Liver (tissue), 9 donors: ENCODE measurements around the gene ACSBG1. TPM values are rescaled to one million over a fixed set of nuclear protein-coding genes. Genes with fewer than 3 reads are reported as not detected.

ENCODE experiments used
- DNase-seq: peaks from one replicate; pipeline ENCODE4 v3.0.0-alpha.2; 2017; ENCODE audit warnings: low spot score
- H3K27ac ChIP-seq, 2 donors: one replicate each; pipeline ENCODE4 v1.7.0; 2013; ENCODE audit warnings: inconsistent platforms in 2 of 2, low read length in 2 of 2, control low read depth in 1 of 2, low read depth in 1 of 2, mild to moderate bottlenecking in 1 of 2
- H3K27me3 ChIP-seq, 4 donors: one replicate each; pipeline versions ENCODE4 v1.6.1 to v1.7.0; 2013; ENCODE audit warnings: low read length in 3 of 4, inconsistent platforms in 1 of 4, mild to moderate bottlenecking in 1 of 4, moderate library complexity in 1 of 4; ENCODE audit not compliant: control insufficient read depth in 4 of 4, insufficient read depth in 4 of 4
- H3K36me3 ChIP-seq, 4 donors: one replicate each; pipeline versions ENCODE4 v1.6.1 to v1.7.0; 2013; ENCODE audit warnings: low read length in 3 of 4, mild to moderate bottlenecking in 3 of 4, low read depth in 1 of 4, moderate library complexity in 1 of 4; ENCODE audit not compliant: control insufficient read depth in 4 of 4, insufficient read depth in 3 of 4
- H3K4me1 ChIP-seq, 4 donors: one replicate each; pipeline versions ENCODE4 v1.6.1 to v1.7.0; 2013; ENCODE audit warnings: low read length in 3 of 4, mild to moderate bottlenecking in 3 of 4, moderate library complexity in 1 of 4; ENCODE audit not compliant: control insufficient read depth in 4 of 4, insufficient read depth in 4 of 4
- H3K4me3 ChIP-seq, 3 donors: one replicate each; pipeline versions ENCODE4 v1.6.1 to v1.7.0; 2013; ENCODE audit warnings: low read length in 3 of 3, control low read depth in 1 of 3, low read depth in 1 of 3, mild to moderate bottlenecking in 1 of 3
- H3K9ac ChIP-seq, 2 donors: one replicate each; pipeline ENCODE4 v1.7.0; 2013; ENCODE audit warnings: low read length in 2 of 2, mild to moderate bottlenecking in 2 of 2, moderate library complexity in 2 of 2, control low read depth in 1 of 2, low read depth in 1 of 2
- H3K9me3 ChIP-seq, 4 donors: one replicate each; pipeline versions ENCODE4 v1.6.1 to v1.7.0; 2013; ENCODE audit warnings: low read length in 3 of 4; ENCODE audit not compliant: control insufficient read depth in 4 of 4
- EGR1 ChIP-seq, 2 donors: IDR thresholded peaks; 2 replicates each; pipeline ENCODE4 v1.6.1; 2016 to 2018; ENCODE audit warnings: antibody characterized with exemption in 2 of 2, low read depth in 2 of 2
- FOXA1 ChIP-seq: IDR thresholded peaks from 2 replicates; pipeline ENCODE4 v1.6.1; 2016; ENCODE audit warnings: antibody characterized with exemption
- FOXA2 ChIP-seq: IDR thresholded peaks from 2 replicates; pipeline ENCODE4 v1.6.1; 2016; ENCODE audit warnings: antibody characterized with exemption
- HNF4G ChIP-seq: IDR thresholded peaks from 2 replicates; pipeline ENCODE4 v1.6.1; 2016; ENCODE audit warnings: antibody characterized with exemption
- MAX ChIP-seq: IDR thresholded peaks from 2 replicates; pipeline ENCODE4 v1.6.1; 2016; ENCODE audit warnings: antibody characterized with exemption
- NR2F2 ChIP-seq: IDR thresholded peaks from 2 replicates; pipeline ENCODE4 v1.6.1; 2016; ENCODE audit warnings: antibody characterized with exemption
- RAD21 ChIP-seq, 2 donors: IDR thresholded peaks; 2 replicates each; pipeline ENCODE4 v1.6.1; 2016; ENCODE audit warnings: antibody characterized with exemption in 2 of 2, mild to moderate bottlenecking in 2 of 2
- SP1 ChIP-seq: IDR thresholded peaks from 2 replicates; pipeline ENCODE4 v1.6.1; 2018; ENCODE audit warnings: antibody characterized with exemption, mild to moderate bottlenecking
- TAF1 ChIP-seq: conservative IDR thresholded peaks from 2 replicates; pipeline ENCODE4 v1.6.1; 2016; ENCODE audit warnings: antibody characterized with exemption, mild to moderate bottlenecking
- YY1 ChIP-seq: IDR thresholded peaks from 2 replicates; pipeline ENCODE4 v1.6.1; 2016; ENCODE audit warnings: antibody characterized with exemption, mild to moderate bottlenecking
- WGBS: extraction: QIAGEN DNeasy Blood & Tissue Kit; methylation state at CpG from one replicate; pipeline ENCODE4 v1.1.7; 2013; 5-methylcytosine and 5-hydroxymethylcytosine counted together
- polyA plus RNA-seq, 2 donors: library from polyadenylated mRNA; stranded (reverse) in 1 of 2; unstranded in 1 of 2; fragments of 200-250 nt in 1 of 2; fragments of >200 nt in 1 of 2; fragmentation: Nextera tagmentation in 1 of 2; extraction: Ambion mirVana in 1 of 2; gene quantifications; one replicate each; pipeline versions ENCODE4 v1.2.1 to v1.2.3, GENCODE V29; 2013 to 2015
- total RNA-seq, 2 donors: library from RNA; depleted of rRNA; stranded (reverse); fragments of >200 nt; gene quantifications; one replicate each; pipeline ENCODE4 v1.2.3, GENCODE V29; 2014
- TF ChIP-seq, protein P1 (sequence below): IDR thresholded peaks from 2 replicates; pipeline ENCODE4 v1.6.1; 2016; ENCODE audit warnings: antibody characterized with exemption, mild to moderate bottlenecking
- TF ChIP-seq, protein P2 (sequence below): IDR thresholded peaks from 2 replicates; pipeline ENCODE4 v1.6.1; 2016; ENCODE audit warnings: antibody characterized with exemption
- TF ChIP-seq, protein P3 (sequence below): fragments of 150-350 bp; IDR thresholded peaks from 2 replicates; pipeline ENCODE4 v1.5.1; 2017; ENCODE audit warnings: improper control_type of control experiment, low read depth, low read length; ENCODE audit not compliant: missing input control
- TF ChIP-seq, protein P4 (sequence below): IDR thresholded peaks from 2 replicates; pipeline ENCODE4 v1.6.1; 2016; ENCODE audit warnings: antibody characterized with exemption
- donor health status: healthy.
- donor health status: healthy.
- donor health status: healthy.
- donor health status: healthy.
- donor health status: healthy.

Gene ACSBG1
- total and polyA plus RNA-seq, 4 donors: under 0.01 to 3.8 (median 0.15) TPM

DNA sequence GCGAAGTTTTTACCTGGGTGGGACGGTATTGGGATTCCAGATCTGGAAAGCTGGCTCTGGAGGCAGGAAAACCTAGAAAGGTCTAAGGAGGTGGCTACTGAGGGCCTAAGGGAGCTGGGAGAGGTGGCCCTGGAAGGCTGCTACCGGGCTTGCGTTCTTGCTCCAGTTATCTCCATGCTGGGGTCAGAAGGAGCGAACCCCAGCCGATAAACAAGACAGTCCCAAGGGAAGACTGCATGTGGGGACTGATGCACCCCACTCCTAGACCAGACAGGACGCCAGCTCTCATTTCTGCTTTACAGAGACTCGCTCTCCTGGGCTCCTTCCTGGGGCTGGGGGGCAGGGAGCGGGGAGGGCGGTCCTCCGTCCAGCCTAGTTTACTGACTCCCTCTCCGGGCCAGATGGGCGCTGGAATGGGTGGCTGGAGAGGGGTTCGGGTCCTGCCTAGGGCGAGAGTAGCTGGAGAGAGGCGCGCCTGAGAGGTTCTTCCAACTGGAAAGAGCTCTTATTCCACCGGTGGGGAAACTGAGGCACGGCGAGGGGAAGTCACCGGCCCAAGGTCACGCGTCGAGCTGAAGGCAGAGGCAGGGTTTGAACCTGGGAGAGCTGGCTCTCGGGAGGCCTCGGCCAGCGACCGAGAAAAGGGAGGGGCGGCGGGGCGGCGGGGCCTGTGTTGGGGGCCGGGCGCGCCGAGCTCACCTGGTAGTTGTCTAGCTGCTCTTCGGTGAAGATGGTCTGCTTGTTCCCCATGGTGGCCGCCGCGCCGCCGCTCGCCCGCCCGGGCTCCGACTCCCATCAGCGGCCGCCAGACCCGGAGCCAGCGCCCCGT is 103.7 kb downstream of the ACSBG1 start:
- Histone ChIP-seq H3K9me3 (no peaks in the 10 kb centered on the region), H3K27me3 (no peaks in the 10 kb centered on the region), H3K9ac (no peak overlapping the region), H3K4me3 (peak overlapping the region in 2 of 3 donors; percentile 64 to 80), H3K27ac (no peak overlapping the region), H3K36me3 (no peaks in the 10 kb centered on the region), H3K4me1 (peaks cover 1 to 9% (median 4%) of the 10 kb centered on the region in 4 donors)
- WGBS: 33% methylated on average over 51 of the region's 51 CpGs
- no peak for TF ChIP-seq SP1
- TF ChIP-seq FOXA1: no peak
- TF ChIP-seq EGR1 (IDR thresholded peaks at IDR 0.05; ENCODE audit: low read depth in 2 of 2): no peak
- TF ChIP-seq FOXA2: no peak
- no peak for TF ChIP-seq TAF1
- TF ChIP-seq RAD21 (IDR thresholded peaks at IDR 0.05): no peak
- TF ChIP-seq, protein P1, sequence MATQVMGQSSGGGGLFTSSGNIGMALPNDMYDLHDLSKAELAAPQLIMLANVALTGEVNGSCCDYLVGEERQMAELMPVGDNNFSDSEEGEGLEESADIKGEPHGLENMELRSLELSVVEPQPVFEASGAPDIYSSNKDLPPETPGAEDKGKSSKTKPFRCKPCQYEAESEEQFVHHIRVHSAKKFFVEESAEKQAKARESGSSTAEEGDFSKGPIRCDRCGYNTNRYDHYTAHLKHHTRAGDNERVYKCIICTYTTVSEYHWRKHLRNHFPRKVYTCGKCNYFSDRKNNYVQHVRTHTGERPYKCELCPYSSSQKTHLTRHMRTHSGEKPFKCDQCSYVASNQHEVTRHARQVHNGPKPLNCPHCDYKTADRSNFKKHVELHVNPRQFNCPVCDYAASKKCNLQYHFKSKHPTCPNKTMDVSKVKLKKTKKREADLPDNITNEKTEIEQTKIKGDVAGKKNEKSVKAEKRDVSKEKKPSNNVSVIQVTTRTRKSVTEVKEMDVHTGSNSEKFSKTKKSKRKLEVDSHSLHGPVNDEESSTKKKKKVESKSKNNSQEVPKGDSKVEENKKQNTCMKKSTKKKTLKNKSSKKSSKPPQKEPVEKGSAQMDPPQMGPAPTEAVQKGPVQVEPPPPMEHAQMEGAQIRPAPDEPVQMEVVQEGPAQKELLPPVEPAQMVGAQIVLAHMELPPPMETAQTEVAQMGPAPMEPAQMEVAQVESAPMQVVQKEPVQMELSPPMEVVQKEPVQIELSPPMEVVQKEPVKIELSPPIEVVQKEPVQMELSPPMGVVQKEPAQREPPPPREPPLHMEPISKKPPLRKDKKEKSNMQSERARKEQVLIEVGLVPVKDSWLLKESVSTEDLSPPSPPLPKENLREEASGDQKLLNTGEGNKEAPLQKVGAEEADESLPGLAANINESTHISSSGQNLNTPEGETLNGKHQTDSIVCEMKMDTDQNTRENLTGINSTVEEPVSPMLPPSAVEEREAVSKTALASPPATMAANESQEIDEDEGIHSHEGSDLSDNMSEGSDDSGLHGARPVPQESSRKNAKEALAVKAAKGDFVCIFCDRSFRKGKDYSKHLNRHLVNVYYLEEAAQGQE: no peak
- no peak for TF ChIP-seq YY1
- TF ChIP-seq, protein P2, sequence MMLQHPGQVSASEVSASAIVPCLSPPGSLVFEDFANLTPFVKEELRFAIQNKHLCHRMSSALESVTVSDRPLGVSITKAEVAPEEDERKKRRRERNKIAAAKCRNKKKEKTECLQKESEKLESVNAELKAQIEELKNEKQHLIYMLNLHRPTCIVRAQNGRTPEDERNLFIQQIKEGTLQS: no peak
- no peak for TF ChIP-seq MAX
- DNase-seq: no peak

GRCh38 chr15:78129751-78130287 is 104.5 kb downstream of the ACSBG1 start:
- Histone ChIP-seq H3K27me3 (no peaks in the 10 kb centered on the region), H3K9me3 (no peaks in the 10 kb centered on the region), H3K27ac (no peak overlapping the region), H3K4me1 (peaks cover 1 to 9% (median 4%) of the 10 kb centered on the region in 4 donors), H3K4me3 (no peak overlapping the region), H3K9ac (no peak overlapping the region), H3K36me3 (no peaks in the 10 kb centered on the region)
- DNase-seq: no peak
- TF ChIP-seq, protein P3, sequence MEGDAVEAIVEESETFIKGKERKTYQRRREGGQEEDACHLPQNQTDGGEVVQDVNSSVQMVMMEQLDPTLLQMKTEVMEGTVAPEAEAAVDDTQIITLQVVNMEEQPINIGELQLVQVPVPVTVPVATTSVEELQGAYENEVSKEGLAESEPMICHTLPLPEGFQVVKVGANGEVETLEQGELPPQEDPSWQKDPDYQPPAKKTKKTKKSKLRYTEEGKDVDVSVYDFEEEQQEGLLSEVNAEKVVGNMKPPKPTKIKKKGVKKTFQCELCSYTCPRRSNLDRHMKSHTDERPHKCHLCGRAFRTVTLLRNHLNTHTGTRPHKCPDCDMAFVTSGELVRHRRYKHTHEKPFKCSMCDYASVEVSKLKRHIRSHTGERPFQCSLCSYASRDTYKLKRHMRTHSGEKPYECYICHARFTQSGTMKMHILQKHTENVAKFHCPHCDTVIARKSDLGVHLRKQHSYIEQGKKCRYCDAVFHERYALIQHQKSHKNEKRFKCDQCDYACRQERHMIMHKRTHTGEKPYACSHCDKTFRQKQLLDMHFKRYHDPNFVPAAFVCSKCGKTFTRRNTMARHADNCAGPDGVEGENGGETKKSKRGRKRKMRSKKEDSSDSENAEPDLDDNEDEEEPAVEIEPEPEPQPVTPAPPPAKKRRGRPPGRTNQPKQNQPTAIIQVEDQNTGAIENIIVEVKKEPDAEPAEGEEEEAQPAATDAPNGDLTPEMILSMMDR: no peak
- TF ChIP-seq, protein P4, sequence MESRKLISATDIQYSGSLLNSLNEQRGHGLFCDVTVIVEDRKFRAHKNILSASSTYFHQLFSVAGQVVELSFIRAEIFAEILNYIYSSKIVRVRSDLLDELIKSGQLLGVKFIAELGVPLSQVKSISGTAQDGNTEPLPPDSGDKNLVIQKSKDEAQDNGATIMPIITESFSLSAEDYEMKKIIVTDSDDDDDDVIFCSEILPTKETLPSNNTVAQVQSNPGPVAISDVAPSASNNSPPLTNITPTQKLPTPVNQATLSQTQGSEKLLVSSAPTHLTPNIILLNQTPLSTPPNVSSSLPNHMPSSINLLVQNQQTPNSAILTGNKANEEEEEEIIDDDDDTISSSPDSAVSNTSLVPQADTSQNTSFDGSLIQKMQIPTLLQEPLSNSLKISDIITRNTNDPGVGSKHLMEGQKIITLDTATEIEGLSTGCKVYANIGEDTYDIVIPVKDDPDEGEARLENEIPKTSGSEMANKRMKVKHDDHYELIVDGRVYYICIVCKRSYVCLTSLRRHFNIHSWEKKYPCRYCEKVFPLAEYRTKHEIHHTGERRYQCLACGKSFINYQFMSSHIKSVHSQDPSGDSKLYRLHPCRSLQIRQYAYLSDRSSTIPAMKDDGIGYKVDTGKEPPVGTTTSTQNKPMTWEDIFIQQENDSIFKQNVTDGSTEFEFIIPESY: no peak
- TF ChIP-seq HNF4G: no peak
- TF ChIP-seq, protein P2: no peak
- no peak for TF ChIP-seq YY1
- TF ChIP-seq NR2F2: no peak
- WGBS: 94% methylated on average over 5 of the region's 5 CpGs
